AG10803 (cell line): ENCODE measurements around the gene SSR3.

Source experiments
- DNase-seq: peaks from one replicate; pipeline ENCODE4 v3.0.0; 2010; ENCODE audit warnings: low read depth
- H3K4me3 ChIP-seq: 2 replicates; pipeline ENCODE4 v1.5.1; 2011; ENCODE audit warnings: mild to moderate bottlenecking, low read length, control low read depth
- CTCF ChIP-seq: conservative IDR thresholded peaks from 2 replicates; pipeline ENCODE4 v1.5.1; 2011; ENCODE audit warnings: mild to moderate bottlenecking, low read length, control low read depth, inconsistent platforms

Gene SSR3

GRCh38 chr3:156493887-156494286, 61.0 kb downstream of the SSR3 start:
- H3K4me3 ChIP-seq = no peak overlapping the region
- TF ChIP-seq CTCF = no peak
- DNase-seq = no peak

GRCh38 chr3:156492801-156493261, 62.1 kb downstream of the SSR3 start:
- H3K4me3 ChIP-seq = no peak overlapping the region
- TF ChIP-seq CTCF = no peak
- DNase-seq = peak; percentile 87

GRCh38 chr3:156491192-156491591, 63.7 kb downstream of the SSR3 start:
- no peak for DNase-seq
- no peak for TF ChIP-seq CTCF
- H3K4me3 ChIP-seq = no peak overlapping the region
